IPS-20b (cell line): Measurements from ENCODE around the gene CCDC150.

ENCODE experiments used
- H3K27ac ChIP-seq: one replicate; pipeline ENCODE4 v1.5.1; 2013; ENCODE audit warnings: low read length
- H3K27me3 ChIP-seq: 2 replicates; pipeline ENCODE4 v1.6.1; 2013; ENCODE audit warnings: mild to moderate bottlenecking, low read length, inconsistent platforms; ENCODE audit not compliant: insufficient read depth
- H3K36me3 ChIP-seq: 2 replicates; pipeline ENCODE4 v1.6.1; 2013; ENCODE audit warnings: low read depth, mild to moderate bottlenecking, inconsistent platforms, low read length, moderate library complexity; ENCODE audit not compliant: insufficient read depth
- H3K4me1 ChIP-seq: 2 replicates; pipeline ENCODE4 v1.6.1; 2013; ENCODE audit warnings: mild to moderate bottlenecking, control low read depth, inconsistent platforms, low read length, moderate library complexity; ENCODE audit not compliant: insufficient read depth
- H3K4me3 ChIP-seq: 2 replicates; pipeline ENCODE4 v1.5.1; 2013; ENCODE audit warnings: mild to moderate bottlenecking, low read length, inconsistent platforms
- H3K9ac ChIP-seq: 2 replicates; pipeline ENCODE4 v1.6.1; 2013; ENCODE audit warnings: low read depth, mild to moderate bottlenecking, inconsistent platforms, low read length, moderate library complexity
- H3K9me3 ChIP-seq: 2 replicates; pipeline ENCODE4 v1.6.1; 2013; ENCODE audit warnings: mild to moderate bottlenecking, low read depth, low read length, inconsistent platforms; ENCODE audit not compliant: insufficient read depth

CCDC150 gene

DNA sequence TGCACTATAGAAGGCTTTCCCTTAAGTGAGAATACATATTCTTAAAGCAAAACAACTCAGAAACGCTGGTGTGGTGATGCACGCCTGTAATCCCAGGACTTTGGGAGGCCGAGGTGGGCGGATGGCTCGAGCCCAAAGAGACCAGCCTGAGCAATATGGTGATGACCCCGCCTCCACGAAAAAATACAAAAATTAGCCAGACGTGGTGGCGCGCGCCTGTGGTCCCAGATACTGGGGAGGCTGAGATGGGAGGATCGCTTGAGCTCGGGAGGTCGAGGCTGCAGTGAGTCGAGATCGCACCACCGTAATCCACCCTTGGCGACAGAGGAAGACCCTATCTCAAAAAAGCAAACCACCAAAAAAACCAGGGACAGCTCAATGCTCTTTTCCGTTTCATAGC is 750 bp upstream of the CCDC150 start:
- H3K27ac ChIP-seq: no peak overlapping the region
- peaks cover 2% of the 10 kb centered on the region; the same call in 1 of the 2 replicates for H3K36me3 ChIP-seq
- H3K9ac ChIP-seq: no peak overlapping the region
- H3K4me1 ChIP-seq: peaks cover 11% of the 10 kb centered on the region; the same call in 1 of the 2 replicates
- no peaks in the 10 kb centered on the region for H3K27me3 ChIP-seq
- H3K4me3 ChIP-seq: peak overlapping the region; percentile 38; the same call in 1 of the 2 replicates
- no peaks in the 10 kb centered on the region for H3K9me3 ChIP-seq

DNA sequence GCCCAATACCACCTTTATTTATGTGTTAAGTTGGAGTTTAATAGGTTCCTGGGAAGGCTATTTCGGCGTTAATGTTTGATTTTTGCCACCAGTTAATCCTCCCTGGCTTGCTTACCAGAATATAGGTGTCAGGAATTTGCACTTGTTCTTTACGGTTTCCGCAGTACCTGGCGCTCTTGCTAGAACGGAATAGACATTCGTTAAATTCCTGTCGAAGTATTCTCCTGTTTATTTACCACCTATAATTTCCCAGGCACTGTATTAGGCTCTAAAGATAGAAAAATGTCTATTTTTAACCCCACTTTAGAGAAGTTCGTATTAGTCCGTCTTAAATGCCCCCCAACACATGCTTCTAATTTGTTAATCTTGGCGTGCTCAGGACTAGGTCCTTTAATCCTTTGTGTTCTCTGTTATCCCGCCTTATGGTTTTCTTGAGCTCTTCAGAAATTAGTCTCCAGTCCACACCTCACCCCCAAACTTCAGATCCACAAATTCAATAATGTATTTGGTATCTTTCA is 575 bp downstream of the CCDC150 start:
- Histone ChIP-seq H3K9ac (peak overlapping the region; percentile 78), H3K27me3 (no peaks in the 10 kb centered on the region), H3K4me1 (peaks cover 11% of the 10 kb centered on the region; the same call in 1 of the 2 replicates), H3K9me3 (no peaks in the 10 kb centered on the region), H3K36me3 (peaks cover 7% of the 10 kb centered on the region; the same call in 1 of the 2 replicates), H3K27ac (peak overlapping the region; percentile 69), H3K4me3 (peak overlapping the region; percentile 84)

DNA sequence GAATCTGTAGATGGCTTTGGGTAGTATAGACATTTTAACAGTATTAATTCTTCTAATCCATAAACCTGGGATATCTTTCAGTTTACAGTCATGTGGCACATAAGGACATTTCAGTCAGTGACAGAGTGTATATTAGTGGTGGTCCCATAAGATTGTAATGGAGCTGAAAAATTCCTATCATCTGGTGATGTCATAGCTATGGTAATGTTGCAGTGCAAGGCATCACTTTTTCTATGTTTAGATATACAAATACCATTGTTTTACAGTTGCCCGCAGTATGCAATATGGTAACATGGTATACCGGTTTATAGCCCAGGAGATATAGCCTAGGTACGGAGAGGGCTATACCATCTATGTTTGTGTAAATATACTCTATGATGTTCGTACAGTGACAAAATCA is 9.7 kb downstream of the CCDC150 start:
- Histone ChIP-seq H3K4me3 (no peak overlapping the region), H3K36me3 (peaks cover 67% of the 10 kb centered on the region), H3K9ac (no peak overlapping the region), H3K4me1 (no peaks in the 10 kb centered on the region), H3K9me3 (peaks cover 58% of the 10 kb centered on the region), H3K27ac (no peak overlapping the region), H3K27me3 (no peaks in the 10 kb centered on the region)

DNA sequence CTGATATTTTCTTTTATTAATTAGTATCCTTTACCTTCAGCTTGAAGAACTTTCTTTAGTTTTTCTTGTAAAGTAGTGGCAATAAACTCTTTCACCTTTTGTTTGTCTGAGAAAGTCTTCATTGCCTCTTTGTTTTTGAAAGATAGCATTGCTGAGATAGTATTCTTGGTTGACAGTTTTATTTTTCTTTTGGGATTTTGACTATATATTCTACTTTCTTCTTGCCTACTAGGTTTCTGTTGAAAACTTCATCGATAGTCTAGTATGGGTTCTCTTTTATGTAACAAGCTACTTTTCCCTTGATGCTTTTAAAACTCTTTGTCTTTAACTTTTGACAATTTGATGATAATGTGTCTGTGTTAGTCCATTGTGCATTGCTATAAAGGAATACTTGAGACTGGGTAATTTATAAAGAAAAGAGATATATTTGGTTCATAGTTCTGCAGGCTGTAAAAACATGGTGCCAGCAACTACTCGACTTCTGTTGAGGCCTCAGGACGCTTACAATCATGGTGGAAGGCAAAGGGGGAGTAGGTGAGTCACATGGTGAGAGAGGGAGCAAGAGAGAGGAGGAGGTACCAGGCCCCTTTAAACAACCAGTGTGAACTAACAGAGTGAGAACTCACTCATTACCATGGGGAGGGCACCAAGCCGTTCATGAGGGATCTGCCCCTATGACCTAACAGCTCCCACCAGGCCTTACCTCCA is 12.0 kb downstream of the CCDC150 start:
- Histone ChIP-seq H3K27me3 (no peaks in the 10 kb centered on the region), H3K4me1 (no peaks in the 10 kb centered on the region), H3K9ac (no peak overlapping the region), H3K9me3 (peaks cover 62% of the 10 kb centered on the region), H3K36me3 (peaks cover 64% of the 10 kb centered on the region), H3K4me3 (0 out of 2 replicates have a peak overlapping the region, but pooled peaks have one; percentile 6), H3K27ac (no peak overlapping the region)

DNA sequence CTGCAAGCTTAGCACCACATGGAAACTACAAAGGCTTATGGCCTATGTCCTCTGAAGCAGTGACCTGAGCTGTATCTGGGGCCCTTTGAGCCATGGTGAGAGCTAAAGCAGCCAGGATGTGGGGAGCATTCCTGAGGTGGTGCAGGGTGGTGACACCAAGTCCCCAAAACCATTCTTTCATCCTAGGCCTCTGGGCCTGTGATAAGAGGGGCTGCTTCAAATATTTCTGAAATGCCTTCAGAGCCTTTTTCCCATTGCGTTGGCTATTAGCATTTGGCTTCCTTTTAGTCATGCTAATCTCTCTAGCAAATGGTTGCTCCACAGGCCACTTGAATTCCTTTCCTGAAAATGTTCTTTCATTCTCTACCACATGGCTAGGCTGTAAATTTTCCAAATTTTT is 13.4 kb downstream of the CCDC150 start:
- H3K4me1 ChIP-seq: no peaks in the 10 kb centered on the region
- peaks cover 68% of the 10 kb centered on the region for H3K36me3 ChIP-seq
- no peak overlapping the region for H3K4me3 ChIP-seq
- H3K27me3 ChIP-seq: no peaks in the 10 kb centered on the region
- H3K27ac ChIP-seq: no peak overlapping the region
- peaks cover 62% of the 10 kb centered on the region for H3K9me3 ChIP-seq
- no peak overlapping the region for H3K9ac ChIP-seq

DNA sequence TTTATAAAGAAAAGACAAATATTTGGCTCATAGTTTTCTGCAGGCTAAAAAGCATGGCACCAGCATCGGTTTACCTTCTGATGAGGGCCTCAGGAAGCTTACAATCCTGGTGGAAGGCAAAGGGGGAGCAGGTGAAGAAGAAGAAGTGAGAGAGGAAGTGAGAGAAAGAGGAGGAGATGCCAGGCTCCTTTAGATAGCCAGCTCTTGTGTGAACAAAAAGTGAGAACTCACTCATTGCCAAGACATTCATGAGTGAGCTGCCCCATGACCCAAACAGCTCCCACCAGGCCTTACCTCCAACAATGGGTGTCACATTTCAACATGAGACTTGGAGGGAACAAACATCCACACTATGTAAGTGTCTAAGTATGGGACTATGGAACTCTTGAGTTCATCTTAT is 14.3 kb downstream of the CCDC150 start:
- Histone ChIP-seq H3K9me3 (peaks cover 56% of the 10 kb centered on the region), H3K36me3 (peaks cover 67% of the 10 kb centered on the region)

DNA sequence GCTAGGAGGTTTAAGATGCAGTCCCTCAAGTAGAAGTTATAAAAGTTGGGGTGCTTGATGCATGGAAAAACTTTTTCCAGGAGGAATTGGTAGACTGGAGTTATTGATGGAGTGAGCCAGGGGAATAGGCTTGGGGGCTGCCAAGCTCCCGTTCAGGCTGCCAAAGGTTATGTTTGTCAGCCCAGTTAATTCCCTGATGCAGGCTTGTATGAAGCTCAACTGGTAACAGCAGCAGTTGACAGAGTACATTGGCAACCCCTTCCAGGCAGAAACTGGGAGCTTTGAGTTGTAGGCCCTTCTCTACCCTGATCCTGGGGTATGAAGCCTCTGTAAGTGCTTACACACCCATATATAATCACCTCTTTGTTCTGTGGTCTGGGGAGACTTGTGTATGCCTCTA is 16.2 kb downstream of the CCDC150 start:
- Histone ChIP-seq H3K4me1 (no peaks in the 10 kb centered on the region), H3K9ac (no peak overlapping the region), H3K36me3 (peaks cover 69% of the 10 kb centered on the region), H3K27ac (no peak overlapping the region), H3K4me3 (no peak overlapping the region), H3K9me3 (peaks cover 38% of the 10 kb centered on the region), H3K27me3 (no peaks in the 10 kb centered on the region)

More for the DNA sequence above, 14.3 kb downstream of the CCDC150 start:
- H3K27me3 ChIP-seq: no peaks in the 10 kb centered on the region
- H3K4me3 ChIP-seq: no peak overlapping the region
- H3K9ac ChIP-seq: no peak overlapping the region
- H3K27ac ChIP-seq: no peak overlapping the region
- H3K4me1 ChIP-seq: no peaks in the 10 kb centered on the region

DNA sequence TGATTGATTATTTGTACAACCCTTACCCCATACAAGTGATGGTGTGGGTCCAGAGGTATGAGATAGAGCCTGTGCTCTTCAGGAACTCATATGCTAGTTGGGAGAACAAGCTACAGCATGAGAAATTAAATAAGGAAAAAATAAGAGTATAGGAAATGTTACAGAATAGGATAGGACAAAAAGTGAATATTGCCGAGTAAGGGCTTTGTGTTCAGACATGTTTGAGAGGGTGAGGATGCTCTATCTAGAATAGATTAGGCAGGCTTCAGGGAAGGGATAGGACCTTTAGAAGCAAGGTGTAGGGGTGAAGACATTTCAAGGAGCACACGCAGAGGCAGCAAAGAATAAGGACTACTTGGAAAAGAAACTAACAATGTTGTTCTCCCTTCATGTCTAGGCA is 17.8 kb downstream of the CCDC150 start:
- no peak overlapping the region for H3K27ac ChIP-seq
- no peak overlapping the region for H3K4me3 ChIP-seq
- H3K4me1 ChIP-seq: no peaks in the 10 kb centered on the region
- H3K9me3 ChIP-seq: peaks cover 22% of the 10 kb centered on the region
- H3K9ac ChIP-seq: no peak overlapping the region
- H3K27me3 ChIP-seq: no peaks in the 10 kb centered on the region
- peaks cover 55% of the 10 kb centered on the region for H3K36me3 ChIP-seq

DNA sequence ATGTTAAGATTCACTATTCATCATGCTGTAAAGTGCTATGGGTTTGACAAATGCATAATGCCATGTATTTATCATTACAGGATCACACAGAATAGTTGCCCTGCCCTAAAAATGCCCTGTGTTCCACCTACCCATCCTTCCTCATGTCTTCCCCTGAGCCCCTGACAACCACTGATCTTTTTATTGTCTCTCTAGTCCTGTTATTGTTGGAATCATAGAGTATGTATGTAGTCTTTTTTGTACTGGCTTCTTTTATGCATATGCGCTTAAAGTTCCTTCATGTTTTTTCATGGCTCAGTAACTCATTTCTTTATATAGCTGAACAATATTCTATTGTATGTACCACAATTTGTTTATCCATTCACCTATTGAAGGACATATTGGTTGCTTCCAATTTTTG is 20.3 kb downstream of the CCDC150 start:
- Histone ChIP-seq H3K4me3 (no peak overlapping the region), H3K9me3 (no peaks in the 10 kb centered on the region), H3K36me3 (peaks cover 42% of the 10 kb centered on the region), H3K4me1 (no peaks in the 10 kb centered on the region), H3K27ac (no peak overlapping the region), H3K9ac (no peak overlapping the region), H3K27me3 (no peaks in the 10 kb centered on the region)

DNA sequence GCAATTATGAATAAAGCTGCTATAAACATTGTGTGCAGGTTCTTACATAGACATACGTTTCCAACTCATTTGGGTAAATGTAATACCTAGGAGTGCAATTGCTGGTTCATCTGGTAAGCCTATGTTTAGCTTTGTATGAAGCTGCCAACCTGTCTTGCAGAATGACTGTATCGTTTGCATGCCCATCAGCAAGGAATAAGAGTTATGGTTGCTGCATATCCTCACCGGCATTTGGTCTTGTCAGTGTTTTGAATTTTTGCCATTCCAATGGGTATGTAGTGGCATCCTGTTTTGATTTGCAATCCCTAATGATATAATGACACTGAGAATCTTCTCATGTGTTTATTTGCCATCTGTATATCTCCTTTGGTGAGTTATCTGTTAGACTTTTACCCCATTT is 20.7 kb downstream of the CCDC150 start:
- H3K4me1 ChIP-seq: no peaks in the 10 kb centered on the region
- H3K4me3 ChIP-seq: no peak overlapping the region
- no peak overlapping the region for H3K9ac ChIP-seq
- no peaks in the 10 kb centered on the region for H3K27me3 ChIP-seq
- peaks cover 42% of the 10 kb centered on the region for H3K36me3 ChIP-seq
- H3K27ac ChIP-seq: no peak overlapping the region
- H3K9me3 ChIP-seq: no peaks in the 10 kb centered on the region

DNA sequence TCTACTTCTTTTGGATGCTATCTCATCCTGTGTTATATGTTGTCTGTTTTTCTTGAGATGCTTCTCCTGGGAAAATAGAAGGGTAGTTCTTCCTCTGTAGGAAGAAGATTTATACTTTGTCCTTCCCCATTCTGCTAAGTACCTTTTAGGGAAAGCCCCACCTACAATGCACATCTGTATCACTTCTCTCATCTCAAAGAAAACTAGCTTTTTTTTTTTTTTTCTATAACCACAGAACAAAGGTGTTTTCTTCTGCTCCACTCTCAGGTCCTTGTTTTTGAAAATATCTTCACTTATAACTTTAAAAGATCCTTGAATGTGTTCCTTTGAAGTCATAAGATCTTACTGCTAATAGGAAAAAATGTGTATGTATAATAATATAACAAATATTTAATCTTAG is 30.8 kb downstream of the CCDC150 start:
- H3K4me3 ChIP-seq: no peak overlapping the region
- no peak overlapping the region for H3K9ac ChIP-seq
- H3K4me1 ChIP-seq: no peaks in the 10 kb centered on the region
- H3K27ac ChIP-seq: no peak overlapping the region
- H3K27me3 ChIP-seq: no peaks in the 10 kb centered on the region
- no peaks in the 10 kb centered on the region for H3K9me3 ChIP-seq
- H3K36me3 ChIP-seq: peaks cover 55% of the 10 kb centered on the region

DNA sequence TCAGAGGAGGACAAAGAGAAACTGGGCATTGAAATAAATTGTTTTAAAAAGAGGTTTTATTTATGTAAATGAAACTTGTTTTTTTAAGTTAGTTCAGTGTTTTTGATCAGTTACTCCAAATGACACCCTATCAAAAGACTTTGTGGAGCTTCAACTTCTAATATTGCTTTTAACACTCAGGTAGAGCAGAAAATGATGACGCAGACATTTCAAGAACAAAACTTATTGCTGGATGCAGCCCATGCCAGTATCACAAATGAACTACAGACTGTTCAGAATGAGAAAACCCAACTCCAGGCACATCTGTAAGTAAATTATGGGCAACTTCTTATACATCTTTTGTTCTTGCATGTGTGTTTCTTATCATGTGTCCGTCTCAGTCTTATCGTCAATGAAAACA is 36.4 kb downstream of the CCDC150 start:
- no peaks in the 10 kb centered on the region for H3K4me1 ChIP-seq
- H3K27me3 ChIP-seq: no peaks in the 10 kb centered on the region
- peaks cover 54% of the 10 kb centered on the region for H3K36me3 ChIP-seq
- H3K4me3 ChIP-seq: no peak overlapping the region
- H3K9me3 ChIP-seq: no peaks in the 10 kb centered on the region
- no peak overlapping the region for H3K9ac ChIP-seq
- H3K27ac ChIP-seq: no peak overlapping the region
